RPMI8226 (cell line): Measurements from ENCODE around the gene LCT.
"Not testable (repeated sequence)": the region's sequence is repeated elsewhere in the genome, so short reads cannot be mapped to it uniquely, and the experiment has no call there.

Experiments
- DNase-seq: peaks from one replicate; pipeline ENCODE4 v3.0.0-alpha.2; 2015

Gene LCT

DNA sequence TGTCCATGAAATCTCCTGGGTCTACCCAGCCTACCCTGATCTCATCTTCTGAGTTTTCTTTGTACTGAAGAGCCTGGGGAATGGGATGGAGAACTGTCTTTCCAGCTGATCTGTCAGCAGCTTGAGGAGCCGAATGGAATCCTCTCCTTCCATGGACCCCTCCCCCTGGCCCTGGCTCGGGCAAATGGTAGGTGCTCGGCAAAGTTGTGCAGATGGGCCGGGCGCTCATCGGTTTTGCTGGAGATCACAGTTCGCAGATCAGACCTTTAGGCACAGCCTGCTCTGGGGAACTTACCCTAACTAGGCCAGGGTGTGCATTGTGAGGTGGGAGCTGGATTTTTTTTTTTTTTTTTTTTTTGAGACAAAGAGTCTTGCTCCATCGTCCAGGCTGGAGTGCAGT lies 40.4 kb downstream of the LCT start:
- no peak for DNase-seq

- DNase-seq: not testable (repeated sequence)
Observed at GRCh38 chr2:135795641-135796040, 41.3 kb downstream of the LCT start.

GRCh38 chr2:135792401-135793150 lies 44.4 kb downstream of the LCT start:
- peak; percentile 78 for DNase-seq

GRCh38 chr2:135791418-135792190 lies 45.4 kb downstream of the LCT start:
- no peak for DNase-seq

GRCh38 chr2:135790423-135790822 lies 46.6 kb downstream of the LCT start:
- DNase-seq: no peak

DNA sequence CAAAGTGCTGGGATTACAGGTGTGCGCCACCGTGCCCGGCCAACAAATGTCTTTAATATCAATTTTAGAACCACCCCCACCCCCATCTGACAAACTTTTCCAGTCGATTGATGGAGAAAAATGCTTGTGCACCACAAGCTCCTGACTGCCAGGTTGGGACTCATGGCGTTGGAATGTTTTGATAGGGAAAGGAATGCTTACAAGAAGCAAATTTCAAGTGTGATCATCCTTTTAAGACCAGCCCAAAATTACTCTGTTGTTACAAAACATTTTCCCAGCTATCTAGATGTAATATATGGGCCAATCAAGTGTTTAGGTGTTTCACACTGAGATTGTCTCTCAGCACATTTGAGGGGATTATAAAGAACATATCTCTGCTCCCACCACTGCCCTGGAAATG lies 50.2 kb downstream of the LCT start:
- no peak for DNase-seq

DNA sequence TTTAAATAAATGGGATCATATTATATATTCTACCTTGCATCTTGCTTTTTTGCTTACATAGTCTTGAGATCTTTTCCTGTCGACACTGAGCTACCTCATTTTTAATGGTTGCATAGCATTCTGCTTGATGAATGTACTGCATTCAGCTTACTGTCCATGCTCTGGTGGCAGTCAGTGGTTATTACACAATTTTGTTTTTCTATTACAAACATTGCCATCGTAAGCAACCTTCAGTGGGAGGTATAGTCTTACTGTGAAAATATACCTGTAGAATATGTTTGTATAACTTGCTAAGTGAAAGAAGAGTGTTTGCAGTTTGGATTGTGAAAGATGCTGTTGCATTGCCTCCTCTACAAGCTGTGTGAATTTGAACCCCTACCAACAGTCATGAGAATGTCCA lies 52.0 kb downstream of the LCT start:
- DNase-seq: peak; percentile 30

DNA sequence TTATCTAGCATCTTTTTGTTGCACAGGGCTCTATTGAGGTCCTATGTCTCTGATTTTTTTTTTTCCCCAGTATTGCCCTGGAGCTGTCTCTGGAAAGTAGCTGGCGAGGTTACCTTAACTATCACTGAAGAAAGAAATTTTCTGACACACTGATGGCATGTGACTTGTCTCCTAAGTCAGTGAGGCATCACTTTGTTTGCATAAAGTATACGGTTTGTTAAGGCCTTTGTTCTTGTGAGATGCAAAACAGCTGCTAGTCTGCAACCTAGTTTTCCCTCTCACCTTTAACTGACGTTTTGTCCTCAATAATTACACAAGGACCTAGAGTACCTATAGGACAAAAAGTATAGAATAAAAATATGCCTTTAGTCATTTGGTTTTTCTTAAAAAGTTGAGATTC lies 53.5 kb downstream of the LCT start:
- DNase-seq: no peak

DNA sequence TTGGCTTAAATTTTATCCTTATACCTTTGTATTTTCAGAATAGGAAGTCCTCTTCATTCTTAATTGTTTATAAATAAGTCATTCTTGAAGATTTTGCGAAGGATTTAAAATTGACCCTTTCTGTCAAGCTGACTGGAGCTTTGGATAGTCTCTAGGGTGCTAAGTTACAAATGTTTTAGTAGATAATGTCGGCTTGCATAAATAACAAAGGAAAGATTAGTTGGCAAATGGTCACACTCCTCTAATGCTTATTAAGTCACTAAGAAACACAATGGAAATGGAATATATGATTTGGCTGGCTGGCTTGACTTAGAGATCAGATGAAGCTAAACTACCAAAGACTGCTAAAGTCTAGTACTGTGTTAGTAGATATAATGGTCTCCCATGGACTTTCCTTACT lies 54.8 kb downstream of the LCT start:
- no peak for DNase-seq

GRCh38 chr2:135776367-135776766 lies 60.6 kb downstream of the LCT start:
- no peak for DNase-seq

GRCh38 chr2:135775420-135775819 lies 61.6 kb downstream of the LCT start:
- DNase-seq: no peak

DNA sequence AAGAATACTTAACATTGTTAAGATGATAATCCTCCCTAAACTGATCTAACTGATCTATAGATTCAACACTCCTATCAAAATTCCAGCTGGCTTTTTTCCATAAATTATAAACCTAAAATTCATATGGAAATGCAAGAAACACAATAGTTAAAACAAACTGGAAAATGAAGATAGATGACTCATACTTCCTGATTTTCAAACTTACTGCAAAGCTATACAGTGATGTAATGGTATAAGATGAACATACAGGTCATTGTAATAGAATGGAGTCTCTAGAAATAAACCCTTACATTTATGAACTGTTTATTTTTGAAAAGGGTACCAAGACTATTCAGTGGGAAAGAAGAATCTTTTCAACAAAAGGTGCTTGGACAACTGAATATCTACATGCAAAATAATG lies 63.1 kb downstream of the LCT start:
- no peak for DNase-seq

DNA sequence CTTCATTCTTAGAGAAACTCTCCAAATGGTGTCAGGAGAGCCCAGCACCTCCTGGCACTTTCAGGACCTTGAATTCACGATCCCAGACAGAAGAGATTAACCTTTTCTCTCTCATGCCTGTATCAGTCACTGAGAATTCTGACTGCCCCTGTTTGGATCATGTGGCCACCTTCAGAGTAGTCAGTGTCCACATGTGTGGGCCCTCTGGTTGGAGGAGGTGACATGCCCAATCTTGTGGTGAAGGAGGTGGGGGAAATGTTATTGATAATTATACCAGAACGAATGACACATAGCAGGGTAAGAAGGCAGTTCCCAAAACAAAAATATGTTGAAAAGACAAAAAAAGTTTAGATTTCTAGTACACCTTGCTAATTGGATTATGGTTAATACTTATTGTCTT lies 63.7 kb downstream of the LCT start:
- no peak for DNase-seq

DNA sequence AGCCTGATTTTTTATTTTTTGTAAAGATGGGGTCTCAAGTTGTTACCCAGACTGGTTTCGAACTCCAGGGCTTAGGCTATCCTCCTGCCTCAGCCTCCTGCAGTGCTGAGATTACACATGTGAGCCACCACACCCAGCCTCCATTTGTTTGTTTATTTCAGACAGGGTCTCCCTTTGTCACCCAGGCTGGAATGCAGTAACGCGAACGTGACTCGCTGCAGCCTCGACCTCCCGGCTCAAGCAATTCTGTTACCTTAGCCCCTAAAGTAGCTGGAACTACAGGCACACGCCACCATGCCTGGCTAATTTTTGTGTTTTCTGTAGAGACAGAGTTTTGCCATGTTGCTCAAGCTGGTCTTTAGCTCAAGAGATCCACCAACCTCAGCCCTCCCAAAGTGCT lies 68.1 kb downstream of the LCT start:
- DNase-seq: no peak

- DNase-seq: no peak
Observed at GRCh38 chr2:135762530-135762929, 74.5 kb downstream of the LCT start.

GRCh38 chr2:135762022-135762421 lies 75.0 kb downstream of the LCT start:
- no peak for DNase-seq

DNA sequence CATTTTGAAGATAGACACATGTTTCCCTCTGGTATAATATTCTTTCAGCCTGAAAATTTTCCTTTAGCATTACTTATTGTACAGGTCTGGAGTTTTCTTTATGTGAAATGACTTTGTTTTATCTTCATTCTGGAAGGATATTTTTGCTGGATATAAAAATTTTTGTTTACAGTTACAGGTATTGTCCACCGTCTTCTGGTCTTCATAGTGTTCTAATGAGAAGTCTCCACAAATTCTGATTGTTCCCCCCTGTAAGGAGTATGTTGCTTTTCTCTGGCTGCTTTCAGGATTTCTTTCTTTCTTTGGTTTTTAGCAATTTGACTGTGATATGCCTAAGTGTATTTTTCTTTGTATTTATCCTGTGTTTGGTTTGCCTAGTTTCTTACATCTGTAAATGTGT lies 80.3 kb downstream of the LCT start:
- DNase-seq: no peak

DNA sequence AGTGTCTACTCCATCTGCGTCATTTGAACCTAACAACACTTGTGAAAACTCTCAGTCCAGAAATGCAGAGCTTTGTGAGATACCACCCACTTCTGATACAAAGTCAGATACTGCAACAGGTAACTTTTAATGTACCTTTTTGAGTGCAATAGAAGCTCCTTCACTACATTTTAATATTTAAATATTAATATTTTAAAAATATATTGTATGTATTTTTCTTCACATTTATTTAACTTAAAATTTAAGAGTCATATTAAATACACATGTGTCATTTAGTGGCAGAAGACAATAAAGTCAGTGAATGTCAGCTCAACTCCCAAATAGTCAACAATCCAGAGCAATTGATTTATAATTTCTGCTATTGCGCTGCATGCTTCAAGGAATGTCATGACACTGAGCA lies 81.4 kb downstream of the LCT start:
- DNase-seq: no peak

GRCh38 chr2:135745545-135745944 lies 91.4 kb downstream of the LCT start:
- DNase-seq: no peak

- peak; percentile 9 for DNase-seq
Observed at GRCh38 chr2:135744760-135745314, 92.1 kb downstream of the LCT start.

GRCh38 chr2:135743860-135744259 lies 93.1 kb downstream of the LCT start:
- DNase-seq: no peak

- peak; percentile 61 for DNase-seq
Observed at GRCh38 chr2:135742325-135742757, 94.6 kb downstream of the LCT start.

GRCh38 chr2:135741395-135742324 lies 95.3 kb downstream of the LCT start, which contains the start of gene UBXN4:
Gene UBXN4 (plus strand): TSS chr2:135741855. CDS start chr2:135741930, 75 bp downstream.
- DNase-seq: peak; percentile 98
